HCT116 (cell line): Measurements from ENCODE around the gene KHDRBS2. TPM values are rescaled to one million over a fixed set of nuclear protein-coding genes. Genes with fewer than 3 reads are reported as not detected.

Source experiments
- ATAC-seq: fragments of 200-7000 bp; cut with Tn5 transposase; 2 replicates; pipeline ENCODE4 v1.9.1; 2020; ENCODE audit warnings: mild to moderate bottlenecking, moderate library complexity
- BruUV-seq: library from RNA; stranded (reverse); fragments of 400-500 nt; replicated peaks from 2 replicates; lab custom pipeline; 2021; lab: Mats Ljungman, UMichigan
- CTCF ChIA-PET: fragments of 300-600 bp; sonication (Branson Sonifier 250); formaldehyde crosslinking; loops from one replicate; lab custom pipeline; 2021; ENCODE audit warnings: antibody characterized with exemption; lab: Charles Lee
- POLR2A ChIA-PET: fragments of 300-600, 350-600 bp; sonication (Branson Sonifier 250); formaldehyde crosslinking; loops from one replicate; lab custom pipeline; 2021; ENCODE audit warnings: antibody characterized with exemption; lab: Charles Lee
- RAD21 ChIA-PET, 2 experiments: fragments of 300-600 bp; sonication (Branson Sonifier 250); formaldehyde crosslinking; loops; one replicate each; lab custom pipeline; 2023; ENCODE audit warnings: low total read pairs in 2 of 2; ENCODE audit not compliant: uncharacterized antibody in 2 of 2, unreplicated experiment in 2 of 2, low non-redundant PET in 1 of 2; lab: Charles Lee
- DNase-seq: peaks from one replicate; pipeline ENCODE4 v3.0.0-alpha.2; 2010; ENCODE audit warnings: low read depth, low spot score
- H2AFZ ChIP-seq: fragments of 200-600 bp; shearing (Covaris generic), sonication (generic); 2 replicates; pipeline ENCODE4 v1.6.1; 2017; ENCODE audit warnings: low read depth, mixed run types, mixed read lengths, antibody characterized with exemption, low read length; ENCODE audit not compliant: poor library complexity, severe bottlenecking
- H3K27ac ChIP-seq: 2 replicates; pipeline ENCODE4 v1.5.1; 2012; ENCODE audit warnings: low read depth, low read length
- H3K27me3 ChIP-seq: fragments of 200-600 bp; sonication (generic); 2 replicates; pipeline ENCODE4 v1.6.1; 2016; ENCODE audit warnings: mixed run types, low read length, mixed read lengths; ENCODE audit not compliant: insufficient read depth
- H3K36me3 ChIP-seq, 2 experiments: fragments of 200-500 bp in 1 of 2; fragments of 200-600 bp in 1 of 2; sonication (Bioruptor generic) in 1 of 2; sonication (generic) in 1 of 2; 2 replicates each; pipeline versions ENCODE4 v1.5.1 to v1.6.1; 2014 to 2016; ENCODE audit warnings: low read length in 2 of 2, inconsistent platforms in 1 of 2, mixed read lengths in 1 of 2, mixed run types in 1 of 2; ENCODE audit not compliant: insufficient read depth in 2 of 2, control insufficient read depth in 1 of 2
- H3K4me1 ChIP-seq, 2 experiments: fragments of 200-600 bp in 1 of 2; sonication (generic) in 1 of 2; 2 replicates each; pipeline versions ENCODE4 v1.5.1 to v1.6.1; 2012 to 2017; ENCODE audit warnings: low read length in 2 of 2, inconsistent platforms in 1 of 2, mild to moderate bottlenecking in 1 of 2, mixed read lengths in 1 of 2, mixed run types in 1 of 2, moderate library complexity in 1 of 2; ENCODE audit not compliant: insufficient read depth in 2 of 2, control insufficient read depth in 1 of 2
- H3K4me2 ChIP-seq: fragments of 200-600 bp; sonication (generic); 2 replicates; pipeline ENCODE4 v1.6.1; 2017; ENCODE audit warnings: mixed run types, low read length, mixed read lengths
- H3K4me3 ChIP-seq, 2 experiments: fragments of 200-600 bp in 1 of 2; sonication (generic) in 1 of 2; replicated peaks in 1 of 2; 2 replicates each; pipeline ENCODE4 v1.5.1; 2011 to 2016; ENCODE audit warnings: low read length in 2 of 2, control low read depth in 1 of 2, low read depth in 1 of 2, mild to moderate bottlenecking in 1 of 2, mixed read lengths in 1 of 2, mixed run types in 1 of 2
- H3K79me2 ChIP-seq: fragments of 200-600 bp; sonication (generic); 2 replicates; pipeline ENCODE4 v1.6.1; 2017; ENCODE audit warnings: mild to moderate bottlenecking, mixed run types, low read length, moderate library complexity, mixed read lengths; ENCODE audit not compliant: insufficient read depth
- H3K9ac ChIP-seq: fragments of 200-600 bp; sonication (generic); 2 replicates; pipeline ENCODE4 v1.6.1; 2016; ENCODE audit warnings: low read length, mixed read lengths
- H3K9me2 ChIP-seq: fragments of 200-600 bp; sonication (generic), shearing (Covaris generic); 2 replicates; pipeline ENCODE4 v1.6.1; 2017; ENCODE audit warnings: mixed run types, mild to moderate bottlenecking, moderate library complexity; ENCODE audit not compliant: insufficient read depth
- H3K9me3 ChIP-seq, 2 experiments: fragments of 200-500 bp in 1 of 2; fragments of 200-600 bp in 1 of 2; sonication (Bioruptor generic) in 1 of 2; sonication (generic) in 1 of 2; 2 replicates each; pipeline ENCODE4 v1.6.1; 2014 to 2017; ENCODE audit warnings: low read length in 2 of 2, mixed read lengths in 2 of 2, inconsistent platforms in 1 of 2, low read depth in 1 of 2, mild to moderate bottlenecking in 1 of 2, mixed run types in 1 of 2, moderate library complexity in 1 of 2; ENCODE audit not compliant: control insufficient read depth in 1 of 2, insufficient read depth in 1 of 2
- H4K20me1 ChIP-seq: fragments of 200-600 bp; sonication (generic), shearing (Covaris generic); 2 replicates; pipeline ENCODE4 v1.6.1; 2017; ENCODE audit warnings: mixed run types, mild to moderate bottlenecking, moderate library complexity; ENCODE audit not compliant: insufficient read depth
- CEBPB ChIP-seq: IDR thresholded peaks from 2 replicates; pipeline ENCODE4 v1.6.1; 2012; ENCODE audit warnings: low read depth
- ELF1 ChIP-seq: IDR thresholded peaks from 2 replicates; pipeline ENCODE4 v1.6.1; 2012; ENCODE audit warnings: low read depth, borderline replicate concordance
- FOSL1 ChIP-seq: IDR thresholded peaks from 2 replicates; pipeline ENCODE4 v1.6.1; 2012; ENCODE audit warnings: low read depth
- JUND ChIP-seq: IDR thresholded peaks from 2 replicates; pipeline ENCODE4 v1.6.1; 2012
- POLR2A ChIP-seq: IDR thresholded peaks from 2 replicates; pipeline ENCODE4 v1.7.0; 2011; ENCODE audit warnings: borderline replicate concordance; ENCODE audit not compliant: insufficient read depth, insufficient read length; ENCODE audit errors: extremely low read depth
- SIN3A ChIP-seq: IDR thresholded peaks from 2 replicates; pipeline ENCODE4 v1.6.1; 2012; ENCODE audit warnings: low read depth
- SP1 ChIP-seq: IDR thresholded peaks from 2 replicates; pipeline ENCODE4 v1.6.1; 2012; ENCODE audit warnings: low read depth
- ZFX ChIP-seq: fragments of 450-650 bp; IDR thresholded peaks from 2 replicates; pipeline ENCODE4 v1.6.1; 2017
- intact Hi-C: fragments of 100-400 bp; cut with micrococcal nuclease; formaldehyde crosslinking; loops from 2 replicates; pipeline ENCODE4 v1.10.0; 2022
- total RNA-seq: library from RNA; stranded (reverse); gene quantifications from one replicate; pipeline ENCODE4 v1.2.1, GENCODE V29; 2021; ENCODE audit not compliant: unreplicated experiment
- TF ChIP-seq, protein P1 (sequence below), 3 experiments: fragments of 200-600 bp in 1 of 3; sonication (generic) in 1 of 3; IDR thresholded peaks in 2 of 3; conservative IDR thresholded peaks in 1 of 3; 2 replicates each; pipeline ENCODE4 v1.5.1; 2012 to 2017; ENCODE audit warnings: low read depth in 2 of 3, low read length in 2 of 3, antibody characterized with exemption in 1 of 3, borderline replicate concordance in 1 of 3, control low read depth in 1 of 3, mild to moderate bottlenecking in 1 of 3, mixed read lengths in 1 of 3, mixed run types in 1 of 3, moderate library complexity in 1 of 3; ENCODE audit not compliant: insufficient read depth in 1 of 3
- TF ChIP-seq, protein P2 (sequence below): IDR thresholded peaks from 2 replicates; pipeline ENCODE4 v1.6.1; 2011; ENCODE audit warnings: mild to moderate bottlenecking, low read length, moderate library complexity; ENCODE audit not compliant: insufficient replicate concordance; ENCODE audit errors: extremely low read depth
- TF ChIP-seq, protein P3 (sequence below): IDR thresholded peaks from 2 replicates; pipeline ENCODE4 v1.6.1; 2012
- TF ChIP-seq, protein P4 (sequence below): IDR thresholded peaks from 2 replicates; pipeline ENCODE4 v1.6.1; 2012

Gene KHDRBS2
- total RNA-seq, 1 experiment from 2014 or later = not detected

DNA sequence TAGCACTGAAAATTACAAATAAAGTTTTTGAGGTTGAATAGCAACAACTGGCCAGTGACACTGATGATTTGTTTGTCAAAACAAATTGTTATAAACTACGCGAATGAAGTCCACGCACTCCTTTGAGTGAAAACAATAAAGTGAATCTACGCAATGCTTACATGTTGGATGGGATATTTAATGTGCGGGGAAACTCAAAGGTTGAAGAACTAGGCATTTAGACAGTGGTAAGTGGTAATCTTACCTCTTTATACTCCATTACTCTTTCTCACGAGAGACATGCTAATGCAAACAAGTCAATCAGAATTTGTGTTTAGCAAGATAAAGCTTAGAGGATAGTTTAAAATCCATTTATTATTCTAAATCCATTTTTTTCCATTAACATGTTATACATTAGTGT lies 606.4 kb downstream of the KHDRBS2 start (continued):
- TF ChIP-seq POLR2A = no peak

DNA sequence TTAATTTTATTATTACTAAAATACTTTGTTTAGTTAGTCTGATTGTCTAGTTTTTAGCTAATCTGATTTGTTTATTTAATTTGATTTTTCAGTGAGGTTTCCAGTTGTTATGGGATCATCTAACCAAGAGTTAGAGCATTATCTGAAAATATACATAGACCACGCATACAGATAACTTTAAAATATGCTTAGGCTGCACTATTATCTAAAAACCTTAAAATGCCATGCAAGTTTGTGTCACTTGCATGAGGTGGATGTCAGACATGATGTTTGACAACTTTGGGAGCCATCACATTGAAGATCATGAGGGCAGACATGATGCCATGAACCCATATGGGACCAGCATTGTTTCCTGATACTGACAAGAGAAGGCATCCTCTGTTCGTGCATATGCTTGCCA lies 610.3 kb downstream of the KHDRBS2 start:
- CTCF ChIA-PET = no interaction called here
- peaks cover 4 to 12% of the 10 kb centered on the region in 2 experiments; a peak in 2 of 4 replicates for H3K9me3 ChIP-seq

DNA sequence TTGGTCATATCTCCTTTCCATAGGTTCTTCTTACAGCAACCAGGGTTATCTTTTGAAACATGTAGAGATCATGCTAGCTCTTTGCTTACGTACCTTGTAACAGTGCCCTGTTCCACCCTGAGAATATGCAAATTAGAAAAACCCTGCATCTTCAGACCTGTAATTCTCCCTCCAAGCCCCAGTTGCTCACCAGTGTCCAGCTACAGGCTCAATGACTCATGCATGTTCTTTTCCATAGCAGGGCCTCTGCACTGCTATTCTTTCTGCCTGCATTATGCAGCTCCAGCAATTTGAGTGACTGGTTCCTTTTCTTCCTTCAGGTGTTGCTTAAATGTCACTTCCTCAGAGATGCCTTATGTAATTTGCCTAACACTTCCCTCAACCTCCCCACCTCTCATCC lies 636.2 kb downstream of the KHDRBS2 start:
- Histone ChIP-seq H3K9ac (no peak overlapping the region), H3K27ac (no peak overlapping the region), H3K36me3 (no peaks in the 10 kb centered on the region), H4K20me1 (no peaks in the 10 kb centered on the region), H3K79me2 (no peaks in the 10 kb centered on the region), H3K9me3 (peaks cover 13 to 23% of the 10 kb centered on the region in 2 experiments; a peak in 3 of 4 replicates), H3K4me2 (no peak overlapping the region), H3K4me1 (no peaks in the 10 kb centered on the region), H3K9me2 (no peaks in the 10 kb centered on the region), H3K27me3 (no peaks in the 10 kb centered on the region), H2AFZ (no peak overlapping the region), H3K4me3 (no peak overlapping the region)
- ATAC-seq = no peak
- RAD21 ChIA-PET = no interaction called here
- intact Hi-C loops = no loop called here
- no peak for DNase-seq
- no TSS peak for BruUV-seq
- CTCF ChIA-PET = no interaction called here
- POLR2A ChIA-PET = no interaction called here
- TF ChIP-seq ZFX (no peak), JUND (no peak), ELF1 (no peak), FOSL1 (no peak), CEBPB (no peak), SIN3A (no peak), SP1 (no peak)
- TF ChIP-seq, protein P1, sequence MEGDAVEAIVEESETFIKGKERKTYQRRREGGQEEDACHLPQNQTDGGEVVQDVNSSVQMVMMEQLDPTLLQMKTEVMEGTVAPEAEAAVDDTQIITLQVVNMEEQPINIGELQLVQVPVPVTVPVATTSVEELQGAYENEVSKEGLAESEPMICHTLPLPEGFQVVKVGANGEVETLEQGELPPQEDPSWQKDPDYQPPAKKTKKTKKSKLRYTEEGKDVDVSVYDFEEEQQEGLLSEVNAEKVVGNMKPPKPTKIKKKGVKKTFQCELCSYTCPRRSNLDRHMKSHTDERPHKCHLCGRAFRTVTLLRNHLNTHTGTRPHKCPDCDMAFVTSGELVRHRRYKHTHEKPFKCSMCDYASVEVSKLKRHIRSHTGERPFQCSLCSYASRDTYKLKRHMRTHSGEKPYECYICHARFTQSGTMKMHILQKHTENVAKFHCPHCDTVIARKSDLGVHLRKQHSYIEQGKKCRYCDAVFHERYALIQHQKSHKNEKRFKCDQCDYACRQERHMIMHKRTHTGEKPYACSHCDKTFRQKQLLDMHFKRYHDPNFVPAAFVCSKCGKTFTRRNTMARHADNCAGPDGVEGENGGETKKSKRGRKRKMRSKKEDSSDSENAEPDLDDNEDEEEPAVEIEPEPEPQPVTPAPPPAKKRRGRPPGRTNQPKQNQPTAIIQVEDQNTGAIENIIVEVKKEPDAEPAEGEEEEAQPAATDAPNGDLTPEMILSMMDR (IDR thresholded peaks at IDR 0.05 in 2 of 3, conservative IDR thresholded peaks at IDR 0.05 in 1 of 3; ENCODE audit: borderline replicate concordance in 1 of 3, insufficient read depth in 1 of 3, low read depth in 2 of 3, low read length in 2 of 3) = no peak
- TF ChIP-seq, protein P2, sequence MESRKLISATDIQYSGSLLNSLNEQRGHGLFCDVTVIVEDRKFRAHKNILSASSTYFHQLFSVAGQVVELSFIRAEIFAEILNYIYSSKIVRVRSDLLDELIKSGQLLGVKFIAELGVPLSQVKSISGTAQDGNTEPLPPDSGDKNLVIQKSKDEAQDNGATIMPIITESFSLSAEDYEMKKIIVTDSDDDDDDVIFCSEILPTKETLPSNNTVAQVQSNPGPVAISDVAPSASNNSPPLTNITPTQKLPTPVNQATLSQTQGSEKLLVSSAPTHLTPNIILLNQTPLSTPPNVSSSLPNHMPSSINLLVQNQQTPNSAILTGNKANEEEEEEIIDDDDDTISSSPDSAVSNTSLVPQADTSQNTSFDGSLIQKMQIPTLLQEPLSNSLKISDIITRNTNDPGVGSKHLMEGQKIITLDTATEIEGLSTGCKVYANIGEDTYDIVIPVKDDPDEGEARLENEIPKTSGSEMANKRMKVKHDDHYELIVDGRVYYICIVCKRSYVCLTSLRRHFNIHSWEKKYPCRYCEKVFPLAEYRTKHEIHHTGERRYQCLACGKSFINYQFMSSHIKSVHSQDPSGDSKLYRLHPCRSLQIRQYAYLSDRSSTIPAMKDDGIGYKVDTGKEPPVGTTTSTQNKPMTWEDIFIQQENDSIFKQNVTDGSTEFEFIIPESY = no peak
- TF ChIP-seq, protein P3, sequence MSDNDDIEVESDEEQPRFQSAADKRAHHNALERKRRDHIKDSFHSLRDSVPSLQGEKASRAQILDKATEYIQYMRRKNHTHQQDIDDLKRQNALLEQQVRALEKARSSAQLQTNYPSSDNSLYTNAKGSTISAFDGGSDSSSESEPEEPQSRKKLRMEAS = no peak
- TF ChIP-seq, protein P4, sequence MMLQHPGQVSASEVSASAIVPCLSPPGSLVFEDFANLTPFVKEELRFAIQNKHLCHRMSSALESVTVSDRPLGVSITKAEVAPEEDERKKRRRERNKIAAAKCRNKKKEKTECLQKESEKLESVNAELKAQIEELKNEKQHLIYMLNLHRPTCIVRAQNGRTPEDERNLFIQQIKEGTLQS = no peak

More for the DNA sequence above, 610.3 kb downstream of the KHDRBS2 start:
- DNase-seq (no peak), ATAC-seq (no peak)
- Histone ChIP-seq H4K20me1 (no peaks in the 10 kb centered on the region), H3K27ac (no peak overlapping the region), H3K27me3 (no peaks in the 10 kb centered on the region), H3K4me3 (no peak overlapping the region), H3K36me3 (no peaks in the 10 kb centered on the region), H3K79me2 (no peaks in the 10 kb centered on the region), H3K9ac (no peak overlapping the region), H2AFZ (no peak overlapping the region), H3K4me1 (no peaks in the 10 kb centered on the region), H3K9me2 (no peaks in the 10 kb centered on the region), H3K4me2 (no peak overlapping the region)
- ChIA-PET POLR2A (no interaction called here), RAD21 (no interaction called here)
- TF ChIP-seq SIN3A (no peak), SP1 (no peak), ZFX (no peak), ELF1 (no peak), JUND (no peak)
- TF ChIP-seq, protein P3 = no peak
- BruUV-seq = no TSS peak
- intact Hi-C loops = no loop called here
